ENCODE results near the gene SEMA6A.
A peak's percentile ranks its signal among the peaks of the same experiment; 100 is the strongest.

DNA sequence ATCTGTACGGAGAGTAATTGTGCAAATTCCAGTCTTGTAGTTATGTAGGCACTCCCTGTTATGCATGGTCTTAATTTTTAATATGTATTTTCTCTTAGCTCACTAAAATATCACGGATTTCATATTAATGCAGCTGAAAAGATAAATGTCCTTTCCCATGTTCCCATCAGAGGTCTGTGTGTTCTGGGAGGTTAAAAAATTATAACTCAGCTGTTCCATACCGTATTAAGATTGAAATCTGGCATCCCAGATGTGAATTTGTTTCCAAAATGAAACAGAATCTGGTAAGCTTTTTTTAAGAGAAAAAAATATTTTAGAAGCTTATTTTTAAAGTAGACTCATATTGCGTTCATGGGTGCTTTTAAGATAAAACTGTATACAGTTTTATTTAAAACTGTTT, 44.3 kb downstream of the SEMA6A start:
- TF ChIP-seq, protein P1, sequence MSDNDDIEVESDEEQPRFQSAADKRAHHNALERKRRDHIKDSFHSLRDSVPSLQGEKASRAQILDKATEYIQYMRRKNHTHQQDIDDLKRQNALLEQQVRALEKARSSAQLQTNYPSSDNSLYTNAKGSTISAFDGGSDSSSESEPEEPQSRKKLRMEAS (IDR thresholded peaks at IDR 0.05; ENCODE audit: low read depth): no peak
- TF ChIP-seq, protein P2, sequence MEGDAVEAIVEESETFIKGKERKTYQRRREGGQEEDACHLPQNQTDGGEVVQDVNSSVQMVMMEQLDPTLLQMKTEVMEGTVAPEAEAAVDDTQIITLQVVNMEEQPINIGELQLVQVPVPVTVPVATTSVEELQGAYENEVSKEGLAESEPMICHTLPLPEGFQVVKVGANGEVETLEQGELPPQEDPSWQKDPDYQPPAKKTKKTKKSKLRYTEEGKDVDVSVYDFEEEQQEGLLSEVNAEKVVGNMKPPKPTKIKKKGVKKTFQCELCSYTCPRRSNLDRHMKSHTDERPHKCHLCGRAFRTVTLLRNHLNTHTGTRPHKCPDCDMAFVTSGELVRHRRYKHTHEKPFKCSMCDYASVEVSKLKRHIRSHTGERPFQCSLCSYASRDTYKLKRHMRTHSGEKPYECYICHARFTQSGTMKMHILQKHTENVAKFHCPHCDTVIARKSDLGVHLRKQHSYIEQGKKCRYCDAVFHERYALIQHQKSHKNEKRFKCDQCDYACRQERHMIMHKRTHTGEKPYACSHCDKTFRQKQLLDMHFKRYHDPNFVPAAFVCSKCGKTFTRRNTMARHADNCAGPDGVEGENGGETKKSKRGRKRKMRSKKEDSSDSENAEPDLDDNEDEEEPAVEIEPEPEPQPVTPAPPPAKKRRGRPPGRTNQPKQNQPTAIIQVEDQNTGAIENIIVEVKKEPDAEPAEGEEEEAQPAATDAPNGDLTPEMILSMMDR (IDR thresholded peaks at IDR 0.05): no peak
- TF ChIP-seq EP300 (IDR thresholded peaks at IDR 0.05; ENCODE audit: borderline replicate concordance in 1 of 2, low read depth in 1 of 2, low read length in 1 of 2): peak in 1 of 2 experiments; percentile 69; a peak in 1 of 4 replicates
- TF ChIP-seq FOSL2 (IDR thresholded peaks at IDR 0.05; ENCODE audit: borderline replicate concordance, low read depth): no peak
- TF ChIP-seq ELF1 (IDR thresholded peaks at IDR 0.05): no peak
- TF ChIP-seq, protein P3, sequence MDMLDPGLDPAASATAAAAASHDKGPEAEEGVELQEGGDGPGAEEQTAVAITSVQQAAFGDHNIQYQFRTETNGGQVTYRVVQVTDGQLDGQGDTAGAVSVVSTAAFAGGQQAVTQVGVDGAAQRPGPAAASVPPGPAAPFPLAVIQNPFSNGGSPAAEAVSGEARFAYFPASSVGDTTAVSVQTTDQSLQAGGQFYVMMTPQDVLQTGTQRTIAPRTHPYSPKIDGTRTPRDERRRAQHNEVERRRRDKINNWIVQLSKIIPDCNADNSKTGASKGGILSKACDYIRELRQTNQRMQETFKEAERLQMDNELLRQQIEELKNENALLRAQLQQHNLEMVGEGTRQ (IDR thresholded peaks at IDR 0.05; ENCODE audit: borderline replicate concordance, low read depth, low read length): no peak
- peak; percentile 13 for TF ChIP-seq CHD2 (IDR thresholded peaks at IDR 0.05; ENCODE audit: low read length, partially characterized antibody)
- TF ChIP-seq RXRA (IDR thresholded peaks at IDR 0.05; ENCODE audit: borderline replicate concordance, low read depth): no peak
- TF ChIP-seq, protein P4, sequence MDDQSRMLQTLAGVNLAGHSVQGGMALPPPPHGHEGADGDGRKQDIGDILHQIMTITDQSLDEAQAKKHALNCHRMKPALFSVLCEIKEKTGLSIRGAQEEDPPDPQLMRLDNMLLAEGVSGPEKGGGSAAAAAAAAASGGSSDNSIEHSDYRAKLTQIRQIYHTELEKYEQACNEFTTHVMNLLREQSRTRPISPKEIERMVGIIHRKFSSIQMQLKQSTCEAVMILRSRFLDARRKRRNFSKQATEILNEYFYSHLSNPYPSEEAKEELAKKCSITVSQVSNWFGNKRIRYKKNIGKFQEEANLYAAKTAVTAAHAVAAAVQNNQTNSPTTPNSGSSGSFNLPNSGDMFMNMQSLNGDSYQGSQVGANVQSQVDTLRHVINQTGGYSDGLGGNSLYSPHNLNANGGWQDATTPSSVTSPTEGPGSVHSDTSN (IDR thresholded peaks at IDR 0.05): no peak
- TF ChIP-seq JUND (IDR thresholded peaks at IDR 0.05): no peak
- no peak for TF ChIP-seq SMC3 (IDR thresholded peaks at IDR 0.05; ENCODE audit: low read depth, low read length)
- 0 out of 2 replicates have a peak, but pooled peaks have one; percentile 8 for TF ChIP-seq RAD21 (IDR thresholded peaks at IDR 0.05; ENCODE audit: low read length)
- no peak for TF ChIP-seq MXI1 (IDR thresholded peaks at IDR 0.05; ENCODE audit: low read depth, low read length)
